GM19238 (cell line): ENCODE measurements around the gene FPR2.

ENCODE experiments used
- DNase-seq: peaks from one replicate; pipeline ENCODE4 v3.0.0; 2011; ENCODE audit warnings: low spot score; ENCODE audit not compliant: insufficient read length

The FPR2 gene

GRCh38 chr19:51781999-51782398, 21.0 kb downstream of the FPR2 start:
- DNase-seq, result no peak

- DNase-seq, result no peak
These were observed 22.4 kb downstream of the FPR2 start for GRCh38 chr19:51783372-51783771.

GRCh38 chr19:51784109-51784785, 23.3 kb downstream of the FPR2 start:
- DNase-seq, result no peak

GRCh38 chr19:51784922-51785690, 24.1 kb downstream of the FPR2 start:
- DNase-seq, result no peak

GRCh38 chr19:51786646-51787494, 25.9 kb downstream of the FPR2 start:
- DNase-seq, result no peak

GRCh38 chr19:51788029-51788428, 27.0 kb downstream of the FPR2 start:
- no peak for DNase-seq

- DNase-seq, result no peak
These were observed 28.2 kb downstream of the FPR2 start for GRCh38 chr19:51789061-51789795.

GRCh38 chr19:51792932-51793331, 32.0 kb downstream of the FPR2 start:
- DNase-seq, result no peak

- DNase-seq, result no peak
These were observed 33.0 kb downstream of the FPR2 start for GRCh38 chr19:51793994-51794393.

GRCh38 chr19:51794885-51795490, 34.0 kb downstream of the FPR2 start, which contains the start of gene FPR3:
Gene FPR3, plus strand, starts transcription at chr19:51795157. Its CDS starts 28,592 bp downstream, at chr19:51823749.
- no peak for DNase-seq

GRCh38 chr19:51796195-51796679, 35.3 kb downstream of the FPR2 start:
- no peak for DNase-seq

- DNase-seq, result no peak
These were observed 36.5 kb downstream of the FPR2 start for GRCh38 chr19:51797480-51797879.

- DNase-seq, result no peak
These were observed 37.1 kb downstream of the FPR2 start for GRCh38 chr19:51798062-51798461.

GRCh38 chr19:51799034-51799773, 38.2 kb downstream of the FPR2 start:
- DNase-seq, result no peak

GRCh38 chr19:51799774-51800472, 38.9 kb downstream of the FPR2 start:
- DNase-seq, result no peak

- DNase-seq, result no peak
These were observed 39.7 kb downstream of the FPR2 start for GRCh38 chr19:51800473-51801244.

GRCh38 chr19:51802775-51803174, 41.8 kb downstream of the FPR2 start:
- no peak for DNase-seq

GRCh38 chr19:51803519-51803918, 42.5 kb downstream of the FPR2 start:
- no peak for DNase-seq

- no peak for DNase-seq
These were observed 43.0 kb downstream of the FPR2 start for GRCh38 chr19:51803967-51804366.
